HEK293 (cell line): ENCODE measurements around the gene EYS.

ENCODE experiments used
- CTCF ChIA-PET: fragments of 350-600 bp; formaldehyde crosslinking; extraction: SDS; loops from one replicate; lab custom pipeline; 2021; ENCODE audit warnings: antibody characterized with exemption; lab: Yijun Ruan, JAX
- POLR2A ChIA-PET: fragments of 300-600 bp; formaldehyde crosslinking; extraction: SDS; loops from one replicate; lab custom pipeline; 2020; ENCODE audit warnings: antibody characterized with exemption, inconsistent platforms; lab: Yijun Ruan, JAX
- H3K27ac ChIP-seq: fragments of 200-500 bp; sonication (Bioruptor generic); 2 replicates; pipeline ENCODE4 v1.5.1; 2014; ENCODE audit warnings: low read depth, low read length, control low read depth, inconsistent platforms; ENCODE audit errors: extremely low read depth
- H3K36me3 ChIP-seq, 2 experiments: fragments of 200-500 bp in 1 of 2; sonication (Bioruptor generic) in 1 of 2; 1 replicate in 1 of 2; 2 replicates in 1 of 2; pipeline ENCODE4 v1.5.1; 2014 to 2017; ENCODE audit warnings: inconsistent platforms in 2 of 2, low read length in 2 of 2; ENCODE audit not compliant: control insufficient read depth in 2 of 2, insufficient read depth in 1 of 2
- H3K4me1 ChIP-seq: fragments of 200-500 bp; sonication (Bioruptor generic); 2 replicates; pipeline ENCODE4 v1.5.1; 2014; ENCODE audit warnings: mild to moderate bottlenecking, low read length, inconsistent platforms; ENCODE audit not compliant: control insufficient read depth, insufficient read depth
- H3K4me3 ChIP-seq: 2 replicates; pipeline ENCODE4 v1.5.1; 2011; ENCODE audit warnings: low read depth, mild to moderate bottlenecking, control low read depth, low read length, moderate library complexity
- H3K9me3 ChIP-seq: fragments of 200-500 bp; sonication (Bioruptor generic); 2 replicates; pipeline ENCODE4 v1.5.1; 2014; ENCODE audit warnings: low read depth, low read length, inconsistent platforms; ENCODE audit not compliant: control insufficient read depth, insufficient read depth
- EGR2 ChIP-seq: fragments of 450-650 bp; formaldehyde crosslinking; IDR thresholded peaks from 2 replicates; pipeline ENCODE4 v1.5.1; 2016; ENCODE audit warnings: low read depth, missing biosample characterization, missing genetic modification characterization
- GLI4 ChIP-seq: fragments of 450-650 bp; formaldehyde crosslinking; IDR thresholded peaks from 2 replicates; pipeline ENCODE4 v1.5.1; 2016; ENCODE audit warnings: missing biosample characterization, missing genetic modification characterization
- KLF8 ChIP-seq: fragments of 450-650 bp; formaldehyde crosslinking; IDR thresholded peaks from 2 replicates; pipeline ENCODE4 v1.5.1; 2016; ENCODE audit warnings: missing biosample characterization, missing genetic modification characterization
- SP3 ChIP-seq: fragments of 450-650 bp; formaldehyde crosslinking; IDR thresholded peaks from 2 replicates; pipeline ENCODE4 v1.5.1; 2016; ENCODE audit warnings: missing biosample characterization, missing genetic modification characterization
- TRIM28 ChIP-seq: IDR thresholded peaks from 2 replicates; pipeline ENCODE4 v1.6.1; 2011; ENCODE audit warnings: low read length, control low read depth, borderline replicate concordance
- ZBTB20 ChIP-seq: fragments of 450-650 bp; formaldehyde crosslinking; IDR thresholded peaks from 2 replicates; pipeline ENCODE4 v1.5.1; 2016; ENCODE audit warnings: missing biosample characterization, missing genetic modification characterization
- ZNF121 ChIP-seq: fragments of 450-650 bp; formaldehyde crosslinking; IDR thresholded peaks from 2 replicates; pipeline ENCODE4 v1.5.1; 2016; ENCODE audit warnings: missing biosample characterization, missing genetic modification characterization
- ZNF155 ChIP-seq: fragments of 450-650 bp; formaldehyde crosslinking; IDR thresholded peaks from 2 replicates; pipeline ENCODE4 v1.5.1; 2016; ENCODE audit warnings: missing biosample characterization, missing genetic modification characterization
- ZNF19 ChIP-seq: fragments of 450-650 bp; formaldehyde crosslinking; IDR thresholded peaks from 2 replicates; pipeline ENCODE4; 2016; ENCODE audit warnings: missing biosample characterization, missing genetic modification characterization, low read depth
- ZNF239 ChIP-seq: fragments of 450-650 bp; formaldehyde crosslinking; IDR thresholded peaks from 2 replicates; pipeline ENCODE4 v1.5.1; 2016; ENCODE audit warnings: missing biosample characterization, missing genetic modification characterization
- ZNF501 ChIP-seq: fragments of 450-650 bp; formaldehyde crosslinking; IDR thresholded peaks from 2 replicates; pipeline ENCODE4 v1.5.1; 2016; ENCODE audit warnings: missing biosample characterization, missing genetic modification characterization
- ZNF548 ChIP-seq: fragments of 450-650 bp; formaldehyde crosslinking; IDR thresholded peaks from 2 replicates; pipeline ENCODE4 v1.5.1; 2016; ENCODE audit warnings: missing biosample characterization, missing genetic modification characterization
- ZNF768 ChIP-seq: fragments of 450-650 bp; formaldehyde crosslinking; IDR thresholded peaks from 2 replicates; pipeline ENCODE4 v1.5.1; 2018; ENCODE audit warnings: missing biosample characterization, mild to moderate bottlenecking, missing genetic modification characterization
- ZNF791 ChIP-seq: fragments of 450-650 bp; formaldehyde crosslinking; IDR thresholded peaks from 2 replicates; pipeline ENCODE4 v1.5.1; 2016; ENCODE audit warnings: missing biosample characterization, missing genetic modification characterization
- ZNF792 ChIP-seq: fragments of 450-650 bp; formaldehyde crosslinking; IDR thresholded peaks from 2 replicates; pipeline ENCODE4 v1.5.1; 2016; ENCODE audit warnings: missing biosample characterization, missing genetic modification characterization
- ZNF830 ChIP-seq: fragments of 450-650 bp; IDR thresholded peaks from 2 replicates; pipeline ENCODE4 v1.5.0; 2018; ENCODE audit warnings: missing biosample characterization, missing genetic modification characterization, low read depth, mild to moderate bottlenecking, moderate library complexity
- TF ChIP-seq, protein P1 (sequence below): fragments of 450-650 bp; formaldehyde crosslinking; IDR thresholded peaks from 2 replicates; pipeline ENCODE4 v1.5.1; 2016; ENCODE audit warnings: missing biosample characterization, missing genetic modification characterization
- TF ChIP-seq, protein P2 (sequence below): fragments of 450-650 bp; formaldehyde crosslinking; IDR thresholded peaks from 2 replicates; pipeline ENCODE4 v1.5.1; 2016; ENCODE audit warnings: missing biosample characterization, missing genetic modification characterization
- TF ChIP-seq, protein P3 (sequence below): fragments of 450-650 bp; formaldehyde crosslinking; IDR thresholded peaks from 2 replicates; pipeline ENCODE4 v1.5.1; 2016; ENCODE audit warnings: missing biosample characterization, missing genetic modification characterization
- TF ChIP-seq, protein P4 (sequence below): fragments of 450-650 bp; formaldehyde crosslinking; IDR thresholded peaks from 2 replicates; pipeline ENCODE4 v1.5.1; 2016; ENCODE audit warnings: missing biosample characterization, missing genetic modification characterization
- TF ChIP-seq, protein P5 (sequence below): fragments of 450-650 bp; formaldehyde crosslinking; IDR thresholded peaks from 2 replicates; pipeline ENCODE4 v1.5.1; 2017; ENCODE audit warnings: missing biosample characterization, missing genetic modification characterization
- TF ChIP-seq, protein P6 (sequence below): fragments of 450-650 bp; formaldehyde crosslinking; IDR thresholded peaks from 2 replicates; pipeline ENCODE4 v1.5.1; 2016; ENCODE audit warnings: missing biosample characterization, missing genetic modification characterization

Gene EYS

DNA sequence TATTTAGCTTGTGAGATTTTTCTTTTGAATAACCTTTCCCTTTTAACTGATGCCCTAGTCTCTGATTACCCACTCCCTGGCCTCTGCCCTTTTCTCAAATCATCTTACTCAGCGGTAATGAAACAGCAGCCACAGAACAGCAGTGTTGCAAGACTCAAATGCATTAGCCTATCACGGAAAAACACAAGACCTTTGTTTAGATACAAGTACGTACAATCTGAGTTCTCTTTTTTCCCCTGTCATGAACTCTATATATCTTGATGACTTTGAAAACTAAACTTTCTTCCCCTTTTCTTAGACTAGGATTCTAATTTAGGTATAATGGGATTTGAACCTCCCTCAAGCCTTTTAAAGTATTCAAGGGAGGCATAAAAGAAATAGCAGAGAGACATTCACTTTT is 1034.9 kb downstream of the EYS start:
- H3K27ac ChIP-seq, result no peak overlapping the region
- no peaks in the 10 kb centered on the region for H3K9me3 ChIP-seq
- H3K4me3 ChIP-seq, result no peak overlapping the region
- ChIA-PET CTCF (no interaction called here), POLR2A (no interaction called here)
- TF ChIP-seq ZBTB20 (tag by site-specific recombination) (no peak), GLI4 (tag by site-specific recombination) (no peak), EGR2 (no peak), ZNF548 (tag by site-specific recombination) (no peak), ZNF792 (tag by site-specific recombination) (no peak), ZNF501 (tag by site-specific recombination) (no peak), SP3 (tag by site-specific recombination) (no peak)
- TF ChIP-seq, protein P1, sequence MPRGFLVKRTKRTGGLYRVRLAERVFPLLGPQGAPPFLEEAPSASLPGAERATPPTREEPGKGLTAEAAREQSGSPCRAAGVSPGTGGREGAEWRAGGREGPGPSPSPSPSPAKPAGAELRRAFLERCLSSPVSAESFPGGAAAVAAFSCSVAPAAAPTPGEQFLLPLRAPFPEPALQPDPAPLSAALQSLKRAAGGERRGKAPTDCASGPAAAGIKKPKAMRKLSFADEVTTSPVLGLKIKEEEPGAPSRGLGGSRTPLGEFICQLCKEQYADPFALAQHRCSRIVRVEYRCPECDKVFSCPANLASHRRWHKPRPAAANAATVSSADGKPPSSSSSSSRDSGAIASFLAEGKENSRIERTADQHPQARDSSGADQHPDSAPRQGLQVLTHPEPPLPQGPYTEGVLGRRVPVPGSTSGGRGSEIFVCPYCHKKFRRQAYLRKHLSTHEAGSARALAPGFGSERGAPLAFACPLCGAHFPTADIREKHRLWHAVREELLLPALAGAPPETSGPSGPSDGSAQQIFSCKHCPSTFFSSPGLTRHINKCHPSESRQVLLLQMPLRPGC (tag by site-specific recombination), result no peak
- TF ChIP-seq, protein P2, sequence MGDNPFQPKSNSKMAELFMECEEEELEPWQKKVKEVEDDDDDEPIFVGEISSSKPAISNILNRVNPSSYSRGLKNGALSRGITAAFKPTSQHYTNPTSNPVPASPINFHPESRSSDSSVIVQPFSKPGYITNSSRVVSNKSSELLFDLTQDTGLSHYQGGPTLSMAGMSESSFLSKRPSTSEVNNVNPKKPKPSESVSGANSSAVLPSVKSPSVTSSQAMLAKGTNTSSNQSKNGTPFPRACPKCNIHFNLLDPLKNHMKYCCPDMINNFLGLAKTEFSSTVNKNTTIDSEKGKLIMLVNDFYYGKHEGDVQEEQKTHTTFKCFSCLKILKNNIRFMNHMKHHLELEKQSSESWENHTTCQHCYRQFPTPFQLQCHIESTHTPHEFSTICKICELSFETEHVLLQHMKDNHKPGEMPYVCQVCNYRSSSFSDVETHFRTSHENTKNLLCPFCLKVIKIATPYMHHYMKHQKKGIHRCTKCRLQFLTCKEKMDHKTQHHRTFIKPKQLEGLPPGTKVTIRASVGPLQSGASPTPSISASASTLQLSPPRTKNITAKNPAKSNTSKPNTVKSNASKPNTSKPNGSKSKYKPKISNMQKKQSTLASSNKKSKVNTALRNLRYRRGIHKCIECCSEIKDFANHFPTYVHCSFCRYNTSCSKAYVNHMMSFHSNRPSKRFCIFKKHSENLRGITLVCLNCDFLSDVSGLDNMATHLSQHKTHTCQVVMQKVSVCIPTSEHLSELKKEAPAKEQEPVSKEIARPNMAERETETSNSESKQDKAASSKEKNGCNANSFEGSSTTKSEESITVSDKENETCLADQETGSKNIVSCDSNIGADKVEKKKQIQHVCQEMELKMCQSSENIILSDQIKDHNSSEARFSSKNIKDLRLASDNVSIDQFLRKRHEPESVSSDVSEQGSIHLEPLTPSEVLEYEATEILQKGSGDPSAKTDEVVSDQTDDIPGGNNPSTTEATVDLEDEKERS (tag by site-specific recombination), result no peak
- TF ChIP-seq, protein P3, sequence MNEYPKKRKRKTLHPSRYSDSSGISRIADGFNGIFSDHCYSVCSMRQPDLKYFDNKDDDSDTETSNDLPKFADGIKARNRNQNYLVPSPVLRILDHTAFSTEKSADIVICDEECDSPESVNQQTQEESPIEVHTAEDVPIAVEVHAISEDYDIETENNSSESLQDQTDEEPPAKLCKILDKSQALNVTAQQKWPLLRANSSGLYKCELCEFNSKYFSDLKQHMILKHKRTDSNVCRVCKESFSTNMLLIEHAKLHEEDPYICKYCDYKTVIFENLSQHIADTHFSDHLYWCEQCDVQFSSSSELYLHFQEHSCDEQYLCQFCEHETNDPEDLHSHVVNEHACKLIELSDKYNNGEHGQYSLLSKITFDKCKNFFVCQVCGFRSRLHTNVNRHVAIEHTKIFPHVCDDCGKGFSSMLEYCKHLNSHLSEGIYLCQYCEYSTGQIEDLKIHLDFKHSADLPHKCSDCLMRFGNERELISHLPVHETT (tag by site-specific recombination), result no peak
- TF ChIP-seq, protein P4, sequence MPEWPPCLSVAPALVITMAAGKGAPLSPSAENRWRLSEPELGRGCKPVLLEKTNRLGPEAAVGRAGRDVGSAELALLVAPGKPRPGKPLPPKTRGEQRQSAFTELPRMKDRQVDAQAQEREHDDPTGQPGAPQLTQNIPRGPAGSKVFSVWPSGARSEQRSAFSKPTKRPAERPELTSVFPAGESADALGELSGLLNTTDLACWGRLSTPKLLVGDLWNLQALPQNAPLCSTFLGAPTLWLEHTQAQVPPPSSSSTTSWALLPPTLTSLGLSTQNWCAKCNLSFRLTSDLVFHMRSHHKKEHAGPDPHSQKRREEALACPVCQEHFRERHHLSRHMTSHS (tag by site-specific recombination), result no peak
- H3K36me3 ChIP-seq, result no peaks in the 10 kb centered on the region
- H3K4me1 ChIP-seq, result no peaks in the 10 kb centered on the region

DNA sequence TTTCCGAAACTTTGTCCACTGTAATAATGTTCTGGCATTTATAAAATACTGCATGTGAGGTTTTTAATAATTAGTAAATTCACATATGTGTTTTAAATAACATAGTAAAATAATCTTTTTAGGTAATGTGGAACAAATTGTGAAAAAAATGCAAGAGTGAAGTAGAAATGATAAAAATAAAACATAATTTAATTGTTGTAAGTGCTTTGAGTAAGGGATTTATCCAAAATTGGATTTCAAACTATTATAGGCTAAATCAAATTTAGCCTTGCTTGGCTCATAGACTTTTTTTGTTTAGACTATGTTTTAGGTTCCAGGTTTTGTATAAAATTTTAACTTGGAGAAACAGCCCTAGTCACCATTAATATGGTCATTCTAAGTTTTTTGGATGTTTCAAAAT is 1041.9 kb downstream of the EYS start:
- no peaks in the 10 kb centered on the region for H3K9me3 ChIP-seq
- H3K36me3 ChIP-seq, result no peaks in the 10 kb centered on the region
- POLR2A ChIA-PET, result no interaction called here
- no peak overlapping the region for H3K4me3 ChIP-seq
- TF ChIP-seq, protein P5, sequence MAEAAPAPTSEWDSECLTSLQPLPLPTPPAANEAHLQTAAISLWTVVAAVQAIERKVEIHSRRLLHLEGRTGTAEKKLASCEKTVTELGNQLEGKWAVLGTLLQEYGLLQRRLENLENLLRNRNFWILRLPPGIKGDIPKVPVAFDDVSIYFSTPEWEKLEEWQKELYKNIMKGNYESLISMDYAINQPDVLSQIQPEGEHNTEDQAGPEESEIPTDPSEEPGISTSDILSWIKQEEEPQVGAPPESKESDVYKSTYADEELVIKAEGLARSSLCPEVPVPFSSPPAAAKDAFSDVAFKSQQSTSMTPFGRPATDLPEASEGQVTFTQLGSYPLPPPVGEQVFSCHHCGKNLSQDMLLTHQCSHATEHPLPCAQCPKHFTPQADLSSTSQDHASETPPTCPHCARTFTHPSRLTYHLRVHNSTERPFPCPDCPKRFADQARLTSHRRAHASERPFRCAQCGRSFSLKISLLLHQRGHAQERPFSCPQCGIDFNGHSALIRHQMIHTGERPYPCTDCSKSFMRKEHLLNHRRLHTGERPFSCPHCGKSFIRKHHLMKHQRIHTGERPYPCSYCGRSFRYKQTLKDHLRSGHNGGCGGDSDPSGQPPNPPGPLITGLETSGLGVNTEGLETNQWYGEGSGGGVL (tag by site-specific recombination), result no peak
- TF ChIP-seq ZNF155 (tag by site-specific recombination) (no peak), ZBTB20 (tag by site-specific recombination) (no peak), ZNF19 (no peak), TRIM28 (no peak), KLF8 (tag by site-specific recombination) (no peak), ZNF239 (tag by site-specific recombination) (no peak), ZNF791 (no peak), ZNF121 (tag by site-specific recombination) (no peak), ZNF830 (no peak), ZNF768 (no peak)
- TF ChIP-seq, protein P6, sequence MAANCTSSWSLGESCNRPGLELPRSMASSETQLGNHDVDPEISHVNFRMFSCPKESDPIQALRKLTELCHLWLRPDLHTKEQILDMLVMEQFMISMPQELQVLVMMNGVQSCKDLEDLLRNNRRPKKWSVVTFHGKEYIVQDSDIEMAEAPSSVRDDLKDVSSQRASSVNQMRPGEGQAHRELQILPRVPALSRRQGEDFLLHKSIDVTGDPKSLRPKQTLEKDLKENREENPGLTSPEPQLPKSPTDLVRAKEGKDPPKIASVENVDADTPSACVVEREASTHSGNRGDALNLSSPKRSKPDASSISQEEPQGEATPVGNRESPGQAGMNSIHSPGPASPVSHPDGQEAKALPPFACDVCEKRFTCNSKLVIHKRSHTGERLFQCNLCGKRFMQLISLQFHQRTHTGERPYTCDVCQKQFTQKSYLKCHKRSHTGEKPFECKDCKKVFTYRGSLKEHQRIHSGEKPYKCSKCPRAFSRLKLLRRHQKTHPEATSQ (tag by site-specific recombination), result no peak
- no peaks in the 10 kb centered on the region for H3K4me1 ChIP-seq
- no peak overlapping the region for H3K27ac ChIP-seq
- CTCF ChIA-PET, result no interaction called here
